Suprapubic skin (tissue), 4 donors: ENCODE results near the gene KCNK1. TPM values are rescaled to one million over a fixed set of nuclear protein-coding genes. Genes with fewer than 3 reads are reported as not detected.

Experiments used
- DNase-seq, 2 donors: peaks; one replicate each; pipeline ENCODE4 v3.0.0-alpha.2; 2019; ENCODE audit warnings: low spot score in 2 of 2
- H3K27ac ChIP-seq: fragments of 200-600 bp; sonication (generic); one replicate; pipeline ENCODE4 v1.5.1; 2019
- H3K27me3 ChIP-seq: fragments of 200-600 bp; sonication (generic); one replicate; pipeline ENCODE4 v1.5.1; 2019
- H3K36me3 ChIP-seq: fragments of 200-600 bp; sonication (generic); one replicate; pipeline ENCODE4 v1.5.1; 2019
- H3K4me1 ChIP-seq: fragments of 200-600 bp; sonication (generic); one replicate; pipeline ENCODE4 v1.5.1; 2019
- H3K4me3 ChIP-seq: fragments of 200-600 bp; sonication (generic); one replicate; pipeline ENCODE4 v1.5.1; 2019; ENCODE audit warnings: mild to moderate bottlenecking
- H3K9me3 ChIP-seq: fragments of 200-600 bp; sonication (generic); one replicate; pipeline ENCODE4 v1.5.1; 2019
- CTCF ChIP-seq, 2 donors: fragments of 200-600 bp in 1 of 2; fragments of 450-650 bp in 1 of 2; sonication (generic) in 1 of 2; IDR thresholded peaks; one replicate each; pipeline ENCODE4 v1.5.1; 2016 to 2019; ENCODE audit warnings: antibody characterized with exemption in 2 of 2, mild to moderate bottlenecking in 1 of 2, moderate library complexity in 1 of 2
- EP300 ChIP-seq: sonication (generic); formaldehyde crosslinking; IDR thresholded peaks from one replicate; pipeline ENCODE4 v1.6.1; 2017; ENCODE audit warnings: antibody characterized with exemption
- POLR2A ChIP-seq, 2 donors: fragments of 450-650 bp; IDR thresholded peaks; one replicate each; pipeline ENCODE4 v1.6.1; 2017; ENCODE audit warnings: antibody characterized with exemption in 2 of 2, mild to moderate bottlenecking in 2 of 2, moderate library complexity in 2 of 2
- POLR2AphosphoS5 ChIP-seq, 3 donors: sonication (generic); formaldehyde crosslinking; IDR thresholded peaks; one replicate each; pipeline ENCODE4 v1.6.1; 2017; ENCODE audit warnings: antibody characterized with exemption in 3 of 3
- WGBS: methylation state at CpG from one replicate; pipeline ENCODE4 v1.1.5; 2018; 5-methylcytosine and 5-hydroxymethylcytosine counted together
- total RNA-seq, 4 donors: library from RNA; depleted of rRNA; stranded (reverse); fragments of >200 nt; gene quantifications; one replicate each; pipeline ENCODE4 v1.1.0, GENCODE V29; 2016

KCNK1 gene
- total RNA-seq, 4 donors from 2014 or later = 7.5 to 18.7 (median 11.9) TPM

GRCh38 chr1:233673947-233674431 is 60.1 kb downstream of the KCNK1 start:
- Histone ChIP-seq H3K4me3 (no peak overlapping the region), H3K9me3 (no peaks in the 10 kb centered on the region), H3K27me3 (no peaks in the 10 kb centered on the region), H3K36me3 (no peaks in the 10 kb centered on the region), H3K4me1 (no peaks in the 10 kb centered on the region), H3K27ac (no peak overlapping the region)
- no peak for DNase-seq
- TF ChIP-seq CTCF (IDR thresholded peaks at IDR 0.05) (no peak), POLR2A (IDR thresholded peaks at IDR 0.05) (no peak), EP300 (no peak), POLR2AphosphoS5 (IDR thresholded peaks at IDR 0.05) (no peak)
- 83% methylated on average over 5 of the region's 5 CpGs for WGBS

GRCh38 chr1:233675446-233675845 is 61.5 kb downstream of the KCNK1 start:
- TF ChIP-seq POLR2A (IDR thresholded peaks at IDR 0.05) (no peak), EP300 (no peak), POLR2AphosphoS5 (IDR thresholded peaks at IDR 0.05) (no peak), CTCF (IDR thresholded peaks at IDR 0.05) (no peak)
- Histone ChIP-seq H3K4me3 (no peak overlapping the region), H3K36me3 (no peaks in the 10 kb centered on the region), H3K9me3 (no peaks in the 10 kb centered on the region), H3K27ac (no peak overlapping the region), H3K27me3 (no peaks in the 10 kb centered on the region), H3K4me1 (no peaks in the 10 kb centered on the region)
- DNase-seq = no peak
- WGBS = 89% methylated on average over 2 of the region's 2 CpGs

GRCh38 chr1:233675893-233676292 is 62.0 kb downstream of the KCNK1 start:
- no peak overlapping the region for H3K27ac ChIP-seq
- H3K36me3 ChIP-seq = no peaks in the 10 kb centered on the region
- no peaks in the 10 kb centered on the region for H3K27me3 ChIP-seq
- no peaks in the 10 kb centered on the region for H3K9me3 ChIP-seq
- no peaks in the 10 kb centered on the region for H3K4me1 ChIP-seq
- TF ChIP-seq CTCF (IDR thresholded peaks at IDR 0.05) (no peak), POLR2A (IDR thresholded peaks at IDR 0.05) (no peak), EP300 (no peak), POLR2AphosphoS5 (IDR thresholded peaks at IDR 0.05) (no peak)
- no peak for DNase-seq
- H3K4me3 ChIP-seq = no peak overlapping the region
- WGBS = 94% methylated on average over 4 of the region's 4 CpGs

- Histone ChIP-seq H3K4me3 (no peak overlapping the region), H3K9me3 (no peaks in the 10 kb centered on the region), H3K27me3 (no peaks in the 10 kb centered on the region), H3K36me3 (no peaks in the 10 kb centered on the region), H3K4me1 (no peaks in the 10 kb centered on the region), H3K27ac (no peak overlapping the region)
- 80% methylated on average over 7 of the region's 7 CpGs for WGBS
- TF ChIP-seq POLR2AphosphoS5 (IDR thresholded peaks at IDR 0.05) (no peak), EP300 (no peak), CTCF (IDR thresholded peaks at IDR 0.05) (no peak), POLR2A (IDR thresholded peaks at IDR 0.05) (no peak)
- DNase-seq = no peak
Observed at GRCh38 chr1:233677690-233678354, 63.9 kb downstream of the KCNK1 start.

- Histone ChIP-seq H3K4me1 (no peaks in the 10 kb centered on the region), H3K27ac (no peak overlapping the region), H3K4me3 (no peak overlapping the region), H3K9me3 (no peaks in the 10 kb centered on the region), H3K36me3 (no peaks in the 10 kb centered on the region), H3K27me3 (no peaks in the 10 kb centered on the region)
- TF ChIP-seq CTCF (IDR thresholded peaks at IDR 0.05) = no peak
- TF ChIP-seq POLR2AphosphoS5 (IDR thresholded peaks at IDR 0.05) = no peak
- TF ChIP-seq POLR2A (IDR thresholded peaks at IDR 0.05) = no peak
- TF ChIP-seq EP300 = no peak
- no peak for DNase-seq
- WGBS = 87% methylated on average over 6 of the region's 6 CpGs
Observed at GRCh38 chr1:233679030-233679429, 65.1 kb downstream of the KCNK1 start.
